IPS-NIHi11 (cell line): ENCODE data around the gene PSMB11.

ENCODE experiments used
- DNase-seq: peaks from one replicate; pipeline ENCODE4 v3.0.0; 2012; ENCODE audit warnings: mixed read lengths, low spot score

The PSMB11 gene

GRCh38 chr14:23085458-23085857, 43.4 kb downstream of the PSMB11 start:
- no peak for DNase-seq

- DNase-seq, result no peak
These were observed 44.6 kb downstream of the PSMB11 start for GRCh38 chr14:23086565-23086964.

GRCh38 chr14:23089498-23090253, 47.7 kb downstream of the PSMB11 start:
- no peak for DNase-seq

- DNase-seq, result no peak
These were observed 48.2 kb downstream of the PSMB11 start for GRCh38 chr14:23090254-23090636.

GRCh38 chr14:23091294-23092225, 49.5 kb downstream of the PSMB11 start:
- DNase-seq, result no peak

- no peak for DNase-seq
These were observed 51.1 kb downstream of the PSMB11 start for GRCh38 chr14:23093104-23093503.

- no peak for DNase-seq
These were observed 51.5 kb downstream of the PSMB11 start for GRCh38 chr14:23093526-23093925.
